ENCODE results near the gene GGT7. TPM values are rescaled to one million over a fixed set of nuclear protein-coding genes. Genes with fewer than 3 reads are reported as not detected.
"Not testable (repeated sequence)": the region's sequence is repeated elsewhere in the genome, so short reads cannot be mapped to it uniquely, and the experiment has no call there.

Gene GGT7
- total RNA-seq, 1 donor from 2014 or later: 25.5 TPM

DNA sequence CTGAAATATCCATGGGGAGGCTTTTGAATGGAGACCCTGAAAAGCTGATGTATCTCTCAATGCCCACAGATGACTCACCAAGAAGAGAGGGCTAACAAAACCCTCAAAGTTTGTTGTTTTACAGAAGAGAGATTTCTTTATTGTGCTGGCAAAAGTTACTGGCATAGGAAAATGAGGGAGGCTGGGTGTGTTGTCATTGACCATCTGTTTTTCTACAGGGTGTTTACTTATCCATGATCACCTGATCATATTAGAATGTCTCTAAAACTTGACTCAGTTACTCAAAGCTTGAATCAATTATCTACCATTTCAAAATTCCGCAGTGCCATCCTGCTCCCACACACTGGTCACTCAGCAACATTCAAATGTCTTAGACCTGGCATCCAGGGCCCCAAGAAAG is 57.0 kb downstream of the GGT7 start:
- no peaks in the 10 kb centered on the region for H3K27me3 ChIP-seq
- H3K4me3 ChIP-seq: no peak overlapping the region
- intact Hi-C loops (cut with DNase I): no loop called here
- H3K9me3 ChIP-seq: no peaks in the 10 kb centered on the region
- no peaks in the 10 kb centered on the region for H3K36me3 ChIP-seq
- DNase-seq (ENCODE audit: low spot score in 2 of 2): no peak
- peaks cover 0 to 3% of the 10 kb centered on the region in 2 donors for H3K4me1 ChIP-seq
- TF ChIP-seq, protein P1, sequence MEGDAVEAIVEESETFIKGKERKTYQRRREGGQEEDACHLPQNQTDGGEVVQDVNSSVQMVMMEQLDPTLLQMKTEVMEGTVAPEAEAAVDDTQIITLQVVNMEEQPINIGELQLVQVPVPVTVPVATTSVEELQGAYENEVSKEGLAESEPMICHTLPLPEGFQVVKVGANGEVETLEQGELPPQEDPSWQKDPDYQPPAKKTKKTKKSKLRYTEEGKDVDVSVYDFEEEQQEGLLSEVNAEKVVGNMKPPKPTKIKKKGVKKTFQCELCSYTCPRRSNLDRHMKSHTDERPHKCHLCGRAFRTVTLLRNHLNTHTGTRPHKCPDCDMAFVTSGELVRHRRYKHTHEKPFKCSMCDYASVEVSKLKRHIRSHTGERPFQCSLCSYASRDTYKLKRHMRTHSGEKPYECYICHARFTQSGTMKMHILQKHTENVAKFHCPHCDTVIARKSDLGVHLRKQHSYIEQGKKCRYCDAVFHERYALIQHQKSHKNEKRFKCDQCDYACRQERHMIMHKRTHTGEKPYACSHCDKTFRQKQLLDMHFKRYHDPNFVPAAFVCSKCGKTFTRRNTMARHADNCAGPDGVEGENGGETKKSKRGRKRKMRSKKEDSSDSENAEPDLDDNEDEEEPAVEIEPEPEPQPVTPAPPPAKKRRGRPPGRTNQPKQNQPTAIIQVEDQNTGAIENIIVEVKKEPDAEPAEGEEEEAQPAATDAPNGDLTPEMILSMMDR (IDR thresholded peaks at IDR 0.05): no peak
- H3K27ac ChIP-seq: no peak overlapping the region

DNA sequence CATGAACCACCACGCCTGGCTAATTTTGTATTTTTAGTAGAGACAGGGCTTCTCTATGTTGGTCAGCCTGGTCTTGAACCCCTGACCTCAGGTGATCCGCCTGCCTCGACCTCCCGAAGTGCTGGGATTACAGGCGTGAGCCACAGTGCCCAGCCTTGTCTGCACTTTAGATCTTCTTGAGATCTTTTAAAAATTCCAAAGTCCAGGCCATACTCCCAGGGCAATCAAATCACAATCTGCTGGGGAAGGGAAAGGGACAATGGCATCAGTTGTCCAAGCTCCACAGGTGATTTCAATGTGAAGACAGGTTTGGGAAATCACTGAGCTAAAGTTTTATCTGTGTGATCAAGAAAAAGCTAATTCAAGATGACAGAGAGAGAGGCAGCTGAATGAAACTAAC is 64.1 kb downstream of the GGT7 start:
- TF ChIP-seq, protein P1 (IDR thresholded peaks at IDR 0.05): no peak
- Histone ChIP-seq H3K9me3 (no peaks in the 10 kb centered on the region), H3K27ac (no peak overlapping the region), H3K4me1 (no peaks in the 10 kb centered on the region), H3K4me3 (no peak overlapping the region), H3K27me3 (no peaks in the 10 kb centered on the region), H3K36me3 (peaks cover 0 to 3% of the 10 kb centered on the region in 2 donors)
- DNase-seq (ENCODE audit: low spot score in 2 of 2): no peak
- intact Hi-C loops (cut with DNase I): no loop called here

DNA sequence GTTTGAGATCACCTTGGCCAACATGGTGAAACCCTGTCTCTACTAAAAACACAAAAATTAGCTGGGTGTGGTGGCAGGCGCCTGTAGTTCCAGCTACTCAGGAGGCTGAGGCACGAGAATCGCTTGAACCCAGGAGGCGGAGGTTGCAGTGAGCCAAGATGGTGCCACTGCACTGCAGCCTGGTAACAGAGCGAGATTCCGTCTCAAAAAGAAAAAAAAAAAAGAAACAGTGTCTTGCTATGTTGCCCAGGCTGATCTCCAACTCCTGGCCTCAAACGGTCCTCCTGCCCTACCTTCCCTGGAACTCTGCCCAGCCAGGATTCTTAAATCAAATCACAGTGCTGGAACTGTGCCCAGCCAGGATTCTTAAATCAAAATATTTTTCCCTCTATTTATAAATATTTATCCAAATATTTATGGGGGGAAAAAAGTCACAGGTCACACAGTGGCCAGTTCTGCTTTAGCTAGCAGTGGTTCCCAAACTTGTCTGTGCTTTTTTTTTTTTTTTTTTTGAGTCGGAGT is 64.7 kb downstream of the GGT7 start:
- H3K27ac ChIP-seq; DNase-seq (ENCODE audit: low spot score in 2 of 2); H3K9me3 ChIP-seq; H3K36me3 ChIP-seq; H3K4me1 ChIP-seq; H3K4me3 ChIP-seq; intact Hi-C loops (cut with DNase I); H3K27me3 ChIP-seq: not testable (repeated sequence)

DNA sequence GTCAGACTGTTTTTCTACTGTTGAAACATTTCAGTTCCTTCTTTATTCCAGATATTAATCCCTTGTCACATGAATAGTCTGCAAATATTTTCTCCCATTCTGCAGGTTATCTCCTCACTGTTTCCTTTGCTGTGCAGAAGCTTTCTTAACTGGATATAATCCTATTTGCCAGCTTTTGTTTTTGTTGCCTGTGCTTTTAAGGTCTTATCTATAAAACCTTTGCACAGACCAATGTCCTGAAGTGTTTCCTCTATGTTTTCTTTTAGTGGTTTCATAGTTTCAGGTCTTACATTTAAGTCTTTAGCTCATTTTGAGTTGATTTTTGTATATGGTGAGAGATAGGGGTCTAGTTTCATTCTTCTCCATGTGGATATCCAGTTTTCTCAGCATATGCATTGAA is 66.4 kb downstream of the GGT7 start:
- intact Hi-C loops (cut with DNase I): no loop called here
- H3K36me3 ChIP-seq: peaks cover 0 to 12% of the 10 kb centered on the region in 2 donors
- TF ChIP-seq, protein P1 (IDR thresholded peaks at IDR 0.05): no peak

DNA sequence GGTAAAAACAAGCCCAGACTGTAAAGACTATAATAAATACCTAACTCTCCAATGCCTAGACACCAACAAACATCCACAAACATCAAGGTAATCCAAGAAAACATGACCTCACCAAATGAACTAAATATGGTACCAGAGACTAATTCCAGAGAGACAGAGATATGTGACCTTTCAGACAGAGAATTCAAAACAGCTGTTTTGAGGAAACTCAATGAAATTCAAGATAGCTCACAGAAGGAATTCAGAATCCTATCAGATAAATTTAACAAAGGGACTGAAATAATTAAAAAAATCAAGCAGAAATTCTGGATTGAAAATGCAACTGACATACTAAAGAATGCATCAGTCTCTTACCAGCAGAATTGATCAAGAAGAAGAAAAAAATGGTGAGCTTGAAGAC is 73.8 kb downstream of the GGT7 start:
- no peak for DNase-seq (ENCODE audit: low spot score in 2 of 2)
- H3K4me3 ChIP-seq: no peak overlapping the region
- intact Hi-C loops (cut with DNase I): no loop called here
- H3K4me1 ChIP-seq: no peaks in the 10 kb centered on the region
- no peaks in the 10 kb centered on the region for H3K27me3 ChIP-seq
- no peak overlapping the region for H3K27ac ChIP-seq
- peaks cover 0 to 11% of the 10 kb centered on the region in 2 donors for H3K36me3 ChIP-seq
- no peaks in the 10 kb centered on the region for H3K9me3 ChIP-seq
- TF ChIP-seq, protein P1 (IDR thresholded peaks at IDR 0.05): no peak

More for the DNA sequence above, 66.4 kb downstream of the GGT7 start:
- no peak for DNase-seq (ENCODE audit: low spot score in 2 of 2)
- Histone ChIP-seq H3K27me3 (no peaks in the 10 kb centered on the region), H3K27ac (no peak overlapping the region), H3K4me1 (no peaks in the 10 kb centered on the region), H3K4me3 (no peak overlapping the region), H3K9me3 (no peaks in the 10 kb centered on the region)

DNA sequence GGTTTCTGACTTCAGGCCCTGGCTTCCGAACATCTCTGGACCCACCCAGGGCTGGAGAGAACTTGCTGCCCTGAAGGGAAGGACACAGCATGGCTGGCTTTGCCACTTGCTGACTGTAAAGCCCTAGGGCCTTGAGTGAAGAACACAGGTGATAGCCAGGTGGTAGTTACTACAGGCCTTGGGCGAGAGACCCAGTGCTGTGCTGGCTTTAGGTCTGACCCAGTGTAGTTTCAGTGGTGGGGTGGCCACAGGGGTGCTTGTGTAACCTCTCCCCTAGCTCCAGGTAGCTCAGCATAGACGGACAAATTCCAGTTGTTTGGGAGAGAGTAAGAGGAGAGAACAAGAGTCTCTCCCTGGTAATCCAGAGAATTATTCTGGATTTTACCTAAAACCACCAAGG is 74.3 kb downstream of the GGT7 start:
- DNase-seq (ENCODE audit: low spot score in 2 of 2): no peak
- H3K4me1 ChIP-seq: no peaks in the 10 kb centered on the region
- TF ChIP-seq, protein P1 (IDR thresholded peaks at IDR 0.05): no peak
- intact Hi-C loops (cut with DNase I): no loop called here
- H3K9me3 ChIP-seq: no peaks in the 10 kb centered on the region
- H3K27me3 ChIP-seq: no peaks in the 10 kb centered on the region
- H3K27ac ChIP-seq: no peak overlapping the region
- peaks cover 0 to 8% of the 10 kb centered on the region in 2 donors for H3K36me3 ChIP-seq
- H3K4me3 ChIP-seq: no peak overlapping the region

Measured in ascending aorta (tissue), 2 donors.